WTC11 (cell line): ENCODE data around the gene EMX1. TPM values are rescaled to one million over a fixed set of nuclear protein-coding genes. Genes with fewer than 3 reads are reported as not detected.

ENCODE experiments used
- ATAC-seq: fragments of 200-7000 bp; cut with Tn5 transposase; 2 replicates; pipeline ENCODE4 v1.10.0; 2021; ENCODE audit warnings: mild to moderate bottlenecking, moderate library complexity
- CTCF ChIA-PET: fragments of 300-600 bp; sonication (Branson Sonifier 250); formaldehyde crosslinking; loops from one replicate; lab custom pipeline; 2021; ENCODE audit warnings: antibody characterized with exemption; lab: Charles Lee
- POLR2A ChIA-PET: fragments of 350-600 bp; sonication (Branson Sonifier 250); formaldehyde crosslinking; loops from one replicate; lab custom pipeline; 2021; ENCODE audit warnings: antibody characterized with exemption; lab: Charles Lee
- DNase-seq: peaks from one replicate; pipeline ENCODE4 v3.0.0; 2021; ENCODE audit warnings: low spot score
- H3K27ac Mint-ChIP-seq: 2 replicates; pipeline ENCODE4 v1.8.0; 2021; ENCODE audit warnings: mixed read lengths
- H3K27me3 Mint-ChIP-seq: 2 replicates; pipeline ENCODE4 v1.8.0; 2021; ENCODE audit warnings: low read depth, mild to moderate bottlenecking, moderate library complexity, mixed read lengths
- H3K36me3 Mint-ChIP-seq: 2 replicates; pipeline ENCODE4 v1.8.0; 2021; ENCODE audit warnings: mixed read lengths
- H3K4me1 Mint-ChIP-seq: 2 replicates; pipeline ENCODE4 v1.8.0; 2022; ENCODE audit warnings: mixed read lengths
- H3K4me3 Mint-ChIP-seq: 2 replicates; pipeline ENCODE4 v1.8.0; 2021; ENCODE audit warnings: mild to moderate bottlenecking, moderate library complexity, mixed read lengths
- H3K9me3 Mint-ChIP-seq: 2 replicates; pipeline ENCODE4 v1.8.0; 2021; ENCODE audit warnings: mixed read lengths
- ATF3 ChIP-seq: sonication (generic); formaldehyde crosslinking; conservative IDR thresholded peaks from 2 replicates; pipeline ENCODE4 v1.8.1; 2022; ENCODE audit warnings: mild to moderate bottlenecking, missing genetic modification reagents
- CREM ChIP-seq: sonication (generic); formaldehyde crosslinking; IDR thresholded peaks from 2 replicates; pipeline ENCODE4 v1.8.1; 2022; ENCODE audit warnings: mild to moderate bottlenecking, missing genetic modification reagents, moderate library complexity
- ELF4 ChIP-seq: sonication (generic); formaldehyde crosslinking; IDR thresholded peaks from 2 replicates; pipeline ENCODE4 v1.8.1; 2022; ENCODE audit warnings: low read depth, mild to moderate bottlenecking, moderate library complexity, missing genetic modification reagents
- ESRRA ChIP-seq: sonication (generic); formaldehyde crosslinking; IDR thresholded peaks from 2 replicates; pipeline ENCODE4 v1.8.1; 2022; ENCODE audit warnings: mild to moderate bottlenecking, missing genetic modification reagents, borderline replicate concordance
- FOXP4 ChIP-seq: sonication (generic); formaldehyde crosslinking; IDR thresholded peaks from 2 replicates; pipeline ENCODE4 v1.8.0; 2022; ENCODE audit warnings: mild to moderate bottlenecking, missing genetic modification reagents
- JUN ChIP-seq: sonication (generic); formaldehyde crosslinking; IDR thresholded peaks from 2 replicates; pipeline ENCODE4 v1.8.0; 2023; ENCODE audit warnings: mild to moderate bottlenecking, missing genetic modification reagents
- KAT7 ChIP-seq: sonication (generic); formaldehyde crosslinking; IDR thresholded peaks from 2 replicates; pipeline ENCODE4 v1.8.1; 2023; ENCODE audit warnings: missing genetic modification reagents, mild to moderate bottlenecking, borderline replicate concordance
- MXD4 ChIP-seq: fragments of 250-450 bp; sonication (Bioruptor Pico); IDR thresholded peaks from 2 replicates; pipeline ENCODE4 v1.8.0; 2021; ENCODE audit warnings: mild to moderate bottlenecking, moderate library complexity, borderline replicate concordance
- NFE2L1 ChIP-seq: sonication (generic); formaldehyde crosslinking; IDR thresholded peaks from 2 replicates; pipeline ENCODE4 v1.8.1; 2023; ENCODE audit warnings: missing genetic modification reagents
- NR1H2 ChIP-seq: sonication (generic); formaldehyde crosslinking; IDR thresholded peaks from 2 replicates; pipeline ENCODE4 v1.9.0; 2021; ENCODE audit warnings: mild to moderate bottlenecking, moderate library complexity, missing genetic modification reagents
- NR3C1 ChIP-seq: sonication (generic); formaldehyde crosslinking; conservative IDR thresholded peaks from 2 replicates; pipeline ENCODE4 v1.8.1; 2023; ENCODE audit warnings: low read depth, mild to moderate bottlenecking, missing genetic modification reagents
- SMAD3 ChIP-seq: sonication (generic); formaldehyde crosslinking; IDR thresholded peaks from 2 replicates; pipeline ENCODE4 v1.8.0; 2022; ENCODE audit warnings: missing genetic modification reagents, mild to moderate bottlenecking, borderline replicate concordance
- TEAD1 ChIP-seq: sonication (generic); formaldehyde crosslinking; IDR thresholded peaks from 2 replicates; pipeline ENCODE4 v1.8.0; 2022; ENCODE audit warnings: mild to moderate bottlenecking, missing genetic modification reagents
- ZNF121 ChIP-seq: sonication (generic); formaldehyde crosslinking; IDR thresholded peaks from 2 replicates; pipeline ENCODE4 v1.8.0; 2023; ENCODE audit warnings: missing genetic modification reagents
- ZNF281 ChIP-seq: sonication (generic); formaldehyde crosslinking; IDR thresholded peaks from 2 replicates; pipeline ENCODE4 v1.8.0; 2023; ENCODE audit warnings: mild to moderate bottlenecking, missing genetic modification reagents
- ZNF317 ChIP-seq: sonication (generic); formaldehyde crosslinking; IDR thresholded peaks from 2 replicates; pipeline ENCODE4 v1.8.1; 2023; ENCODE audit warnings: low read depth, mild to moderate bottlenecking, moderate library complexity, missing genetic modification reagents, borderline replicate concordance
- ZNF396 ChIP-seq: fragments of 250-450 bp; sonication (Bioruptor Pico); IDR thresholded peaks from 2 replicates; pipeline ENCODE4 v1.8.0; 2021; ENCODE audit warnings: mild to moderate bottlenecking, moderate library complexity, borderline replicate concordance
- ZNF416 ChIP-seq: fragments of 250-450 bp; sonication (Bioruptor Pico); IDR thresholded peaks from 2 replicates; pipeline ENCODE4 v1.9.0; 2021; ENCODE audit warnings: mild to moderate bottlenecking, inconsistent platforms
- total RNA-seq: library from RNA; stranded (reverse); gene quantifications from 3 replicates; pipeline ENCODE4 v1.2.3, GENCODE V29; 2021
- TF ChIP-seq, protein P1 (sequence below): sonication (generic); formaldehyde crosslinking; IDR thresholded peaks from 2 replicates; pipeline ENCODE4 v1.8.0; 2022; ENCODE audit warnings: mild to moderate bottlenecking, missing genetic modification reagents
- TF ChIP-seq, protein P2 (sequence below): sonication (generic); formaldehyde crosslinking; IDR thresholded peaks from 2 replicates; pipeline ENCODE4 v1.8.1; 2022; ENCODE audit warnings: mild to moderate bottlenecking, moderate library complexity, missing genetic modification reagents
- TF ChIP-seq, protein P3 (sequence below): fragments of 250-450 bp; sonication (Bioruptor Pico); conservative IDR thresholded peaks from 2 replicates; pipeline ENCODE4 v1.9.0; 2021; ENCODE audit warnings: mild to moderate bottlenecking
- TF ChIP-seq, protein P4 (sequence below): sonication (generic); formaldehyde crosslinking; IDR thresholded peaks from 2 replicates; pipeline ENCODE4 v1.8.0; 2022; ENCODE audit warnings: mild to moderate bottlenecking, missing genetic modification reagents

The EMX1 gene
- total RNA-seq, 1 experiment from 2014 or later = 3.8 TPM

DNA sequence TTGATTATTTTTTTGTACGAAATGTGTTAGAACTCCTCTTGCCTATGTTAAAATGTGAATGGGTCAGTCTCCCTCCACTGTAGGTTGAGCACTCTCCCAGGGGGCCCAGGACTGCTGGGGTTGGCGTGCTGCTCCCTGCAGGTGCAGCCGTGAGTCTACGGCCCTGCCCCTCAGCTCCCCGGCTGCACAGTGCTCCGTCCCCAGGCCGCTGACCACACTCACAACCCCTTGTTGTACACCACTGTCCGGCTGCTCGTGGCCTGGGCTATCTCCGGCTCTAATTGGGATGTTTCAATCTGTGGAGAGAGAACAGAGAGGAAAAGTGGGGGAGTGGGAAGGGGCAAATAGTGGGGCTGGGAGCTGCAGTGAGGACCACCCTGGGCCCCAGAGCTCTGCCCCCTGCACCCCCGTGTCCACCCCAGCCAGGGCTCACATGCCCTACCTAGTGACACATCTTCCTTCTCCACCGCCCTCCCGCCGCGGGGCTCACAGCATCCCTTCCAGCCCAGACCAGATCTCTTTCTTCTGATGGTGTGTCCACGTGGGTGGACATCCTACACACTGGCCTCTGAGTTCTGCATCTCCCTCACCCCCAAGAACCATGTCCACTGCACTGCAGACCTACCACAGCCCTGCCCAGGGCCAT is 27.6 kb downstream of the EMX1 start:
- DNase-seq (no peak), ATAC-seq (no peak)
- TF ChIP-seq ZNF317 (no peak), JUN (CRISPR knock-in tag) (no peak), KAT7 (CRISPR knock-in tag) (no peak), ZNF416 (CRISPR knock-in tag) (no peak)
- TF ChIP-seq, protein P1, sequence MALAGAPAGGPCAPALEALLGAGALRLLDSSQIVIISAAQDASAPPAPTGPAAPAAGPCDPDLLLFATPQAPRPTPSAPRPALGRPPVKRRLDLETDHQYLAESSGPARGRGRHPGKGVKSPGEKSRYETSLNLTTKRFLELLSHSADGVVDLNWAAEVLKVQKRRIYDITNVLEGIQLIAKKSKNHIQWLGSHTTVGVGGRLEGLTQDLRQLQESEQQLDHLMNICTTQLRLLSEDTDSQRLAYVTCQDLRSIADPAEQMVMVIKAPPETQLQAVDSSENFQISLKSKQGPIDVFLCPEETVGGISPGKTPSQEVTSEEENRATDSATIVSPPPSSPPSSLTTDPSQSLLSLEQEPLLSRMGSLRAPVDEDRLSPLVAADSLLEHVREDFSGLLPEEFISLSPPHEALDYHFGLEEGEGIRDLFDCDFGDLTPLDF (CRISPR knock-in tag) = no peak
- TF ChIP-seq, protein P2, sequence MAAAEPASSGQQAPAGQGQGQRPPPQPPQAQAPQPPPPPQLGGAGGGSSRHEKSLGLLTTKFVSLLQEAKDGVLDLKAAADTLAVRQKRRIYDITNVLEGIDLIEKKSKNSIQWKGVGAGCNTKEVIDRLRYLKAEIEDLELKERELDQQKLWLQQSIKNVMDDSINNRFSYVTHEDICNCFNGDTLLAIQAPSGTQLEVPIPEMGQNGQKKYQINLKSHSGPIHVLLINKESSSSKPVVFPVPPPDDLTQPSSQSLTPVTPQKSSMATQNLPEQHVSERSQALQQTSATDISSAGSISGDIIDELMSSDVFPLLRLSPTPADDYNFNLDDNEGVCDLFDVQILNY (CRISPR knock-in tag) = no peak
- ChIA-PET POLR2A (no interaction called here), CTCF (interaction anchor here (1.4 to 14.9 kb wide), 3 partner anchors 10 to 52 kb away, joined by 5 to 218 read pairs (median 7); no protein-coding TSS in a partner anchor)
- H3K27me3 Mint-ChIP-seq = peaks cover 12% of the 10 kb centered on the region
- no peaks in the 10 kb centered on the region for H3K9me3 Mint-ChIP-seq
- H3K27ac Mint-ChIP-seq = no peak overlapping the region
- H3K36me3 Mint-ChIP-seq = peaks cover 2% of the 10 kb centered on the region; the same call in 1 of the 2 replicates
- H3K4me1 Mint-ChIP-seq = peaks cover 38% of the 10 kb centered on the region
- H3K4me3 Mint-ChIP-seq = no peak overlapping the region

- Mint-ChIP-seq H3K4me1 (peaks cover 38% of the 10 kb centered on the region), H3K9me3 (no peaks in the 10 kb centered on the region), H3K27me3 (peaks cover 7% of the 10 kb centered on the region), H3K27ac (no peak overlapping the region), H3K4me3 (no peak overlapping the region), H3K36me3 (no peaks in the 10 kb centered on the region)
- ATAC-seq (no peak), DNase-seq (no peak)
- ChIA-PET CTCF (interaction anchor here (1.0 to 2.1 kb wide), 4 partner anchors 10 to 58 kb away, joined by 3 to 12 read pairs (median 6); partner anchors contain the start of gene SPR), POLR2A (no interaction called here)
- TF ChIP-seq FOXP4 (CRISPR knock-in tag) (no peak), ESRRA (no peak), MXD4 (no peak), ATF3 (CRISPR knock-in tag) (no peak), CREM (CRISPR knock-in tag) (no peak), NR1H2 (no peak), ELF4 (CRISPR knock-in tag) (no peak), SMAD3 (no peak), ZNF281 (CRISPR knock-in tag) (no peak), NFE2L1 (CRISPR knock-in tag) (no peak), ZNF121 (no peak), NR3C1 (CRISPR knock-in tag) (no peak), ZNF396 (CRISPR knock-in tag) (no peak), TEAD1 (CRISPR knock-in tag) (no peak)
- TF ChIP-seq, protein P3, sequence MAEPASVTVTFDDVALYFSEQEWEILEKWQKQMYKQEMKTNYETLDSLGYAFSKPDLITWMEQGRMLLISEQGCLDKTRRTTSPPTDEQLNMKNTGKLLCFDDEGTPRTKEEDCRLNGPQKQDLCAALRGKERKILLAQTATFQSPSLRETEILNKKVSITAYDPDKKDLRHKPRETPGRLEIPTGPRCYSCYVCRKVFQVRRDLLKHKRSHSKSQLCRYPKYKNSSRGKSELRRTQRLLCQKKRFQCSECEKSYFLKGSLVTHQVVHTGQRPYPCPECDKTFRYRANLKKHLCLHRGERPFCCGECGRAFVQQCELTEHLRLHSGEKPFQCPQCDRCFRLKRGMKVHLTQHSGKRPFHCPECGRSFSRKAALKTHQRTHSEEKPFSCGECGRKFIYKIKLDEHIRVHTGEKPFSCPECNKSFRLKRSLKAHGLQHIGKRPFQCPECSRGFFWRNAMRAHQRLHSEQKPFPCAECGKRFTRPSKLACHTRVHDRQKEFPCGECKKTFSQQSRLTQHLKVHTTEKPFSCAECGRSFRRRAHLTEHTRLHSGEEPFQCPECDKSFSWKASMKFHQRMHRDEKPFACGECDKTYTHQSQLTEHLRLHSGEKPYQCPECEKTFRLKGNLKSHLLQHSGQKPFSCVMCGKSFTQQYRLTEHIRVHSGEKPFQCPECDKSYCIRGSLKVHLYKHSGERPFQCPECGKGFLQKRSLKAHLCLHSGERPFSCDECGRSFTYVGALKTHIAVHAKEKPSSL (CRISPR knock-in tag) = no peak
- TF ChIP-seq, protein P4, sequence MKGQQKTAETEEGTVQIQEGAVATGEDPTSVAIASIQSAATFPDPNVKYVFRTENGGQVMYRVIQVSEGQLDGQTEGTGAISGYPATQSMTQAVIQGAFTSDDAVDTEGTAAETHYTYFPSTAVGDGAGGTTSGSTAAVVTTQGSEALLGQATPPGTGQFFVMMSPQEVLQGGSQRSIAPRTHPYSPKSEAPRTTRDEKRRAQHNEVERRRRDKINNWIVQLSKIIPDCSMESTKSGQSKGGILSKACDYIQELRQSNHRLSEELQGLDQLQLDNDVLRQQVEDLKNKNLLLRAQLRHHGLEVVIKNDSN (CRISPR knock-in tag) = no peak
Measured at GRCh38 chr2:72945450-72946019, 28.2 kb downstream of the EMX1 start.
